GM10847 (cell line): Measurements from ENCODE around the gene ACOXL.

Experiments used
- POLR2A ChIP-seq: IDR thresholded peaks from 2 replicates; pipeline ENCODE4 v1.6.1; 2011; ENCODE audit not compliant: insufficient read length; ENCODE audit errors: extremely low read depth

Gene ACOXL

DNA sequence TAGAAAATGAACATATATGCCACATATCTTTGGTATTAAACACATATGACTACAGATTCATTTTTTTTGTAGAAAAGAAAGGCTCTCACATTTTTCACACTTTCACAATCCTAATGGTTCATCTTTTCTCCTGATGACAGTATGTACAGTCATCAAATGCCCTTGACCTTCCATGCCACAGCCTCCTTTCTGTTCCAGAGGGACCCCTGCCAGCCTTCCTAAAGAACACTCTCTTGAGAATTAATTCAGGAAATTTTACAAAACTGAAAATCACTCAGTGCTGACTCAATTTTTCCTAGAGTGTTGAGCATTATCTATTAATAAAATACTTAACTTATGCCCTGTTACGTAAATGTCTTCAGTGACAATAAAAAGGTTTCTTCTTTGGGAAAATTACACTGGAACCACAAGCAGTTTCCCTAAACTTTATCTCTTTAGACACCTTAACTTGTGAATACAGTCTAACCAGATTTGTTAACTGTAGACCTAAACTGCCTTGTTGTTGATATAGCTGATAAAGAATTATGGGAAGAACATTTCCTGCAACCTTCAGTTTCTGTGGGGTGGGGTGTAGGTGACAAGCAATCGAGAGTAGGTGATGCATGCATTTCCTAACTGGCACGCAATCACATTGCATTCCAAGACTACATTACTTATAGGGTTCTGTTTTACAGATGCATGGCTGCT is 15.3 kb upstream of the ACOXL start:
- no peak for TF ChIP-seq POLR2A

- TF ChIP-seq POLR2A, result no peak
These were observed 14.6 kb upstream of the ACOXL start for GRCh38 chr2:110717734-110718133.

- TF ChIP-seq POLR2A, result no peak
These were observed 14.0 kb upstream of the ACOXL start for GRCh38 chr2:110718382-110718781.

DNA sequence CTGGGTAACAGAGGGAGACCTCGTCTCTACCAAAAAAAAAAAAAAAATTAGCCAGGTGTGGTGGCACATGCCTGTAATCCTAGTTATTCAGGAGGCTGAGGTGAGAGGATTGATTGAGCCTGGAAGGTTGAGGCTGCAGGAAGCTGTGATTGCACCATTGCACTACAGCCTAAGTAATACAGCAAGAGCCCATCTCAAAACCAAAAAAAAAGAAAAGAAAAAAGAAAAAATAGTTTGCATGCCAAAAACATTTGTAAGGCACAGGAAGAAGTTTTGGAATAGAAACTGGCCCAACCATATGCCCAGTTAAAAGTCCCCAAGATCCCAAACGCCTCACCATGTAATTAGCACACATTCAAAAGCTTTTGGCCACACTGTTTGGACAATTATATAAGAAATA is 13.4 kb upstream of the ACOXL start:
- no peak for TF ChIP-seq POLR2A

GRCh38 chr2:110720547-110720946 is 11.8 kb upstream of the ACOXL start:
- TF ChIP-seq POLR2A, result no peak

DNA sequence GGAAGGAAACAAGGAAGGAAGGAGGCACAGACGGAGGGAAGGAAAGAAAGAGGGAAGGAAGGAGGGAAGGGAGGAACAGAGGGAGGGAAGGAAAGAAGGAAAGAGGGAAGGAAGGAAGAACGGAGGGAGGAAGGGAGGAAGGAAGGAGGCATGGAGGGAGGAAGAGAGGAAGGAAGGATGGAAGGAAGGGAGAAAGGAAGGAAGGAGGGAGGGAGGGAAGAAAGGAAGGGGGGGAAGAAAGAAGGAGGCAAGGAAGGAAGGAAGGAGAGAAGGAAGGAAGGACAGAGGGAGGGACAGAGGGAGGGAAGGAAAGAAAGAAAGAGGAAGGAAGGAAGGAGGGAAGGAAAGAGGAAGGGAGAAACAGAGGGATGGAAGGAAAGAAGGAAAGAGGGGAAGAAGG is 7.6 kb upstream of the ACOXL start:
- no peak for TF ChIP-seq POLR2A

- TF ChIP-seq POLR2A, result no peak
These were observed 7.0 kb upstream of the ACOXL start for GRCh38 chr2:110725370-110725769.

DNA sequence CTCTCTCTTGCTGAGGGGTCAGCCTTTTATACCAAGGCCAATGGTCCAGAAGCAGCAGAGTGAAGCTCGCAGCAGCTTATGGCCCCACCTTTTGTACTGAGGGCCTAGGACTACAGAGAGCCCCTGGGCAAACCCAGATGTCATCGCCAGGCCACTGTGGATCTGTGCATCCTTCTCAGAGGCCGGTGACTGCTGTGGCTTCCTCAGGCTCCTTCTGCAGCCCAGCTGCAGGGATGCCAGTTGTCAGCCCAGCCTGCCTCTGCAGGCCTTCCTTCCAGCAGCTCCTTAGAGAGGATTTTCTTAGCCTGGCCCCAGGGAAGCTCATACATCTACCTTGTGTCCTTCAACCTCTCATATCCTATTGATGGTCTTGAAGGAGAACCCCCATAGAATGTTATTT is 6.5 kb upstream of the ACOXL start:
- TF ChIP-seq POLR2A, result no peak

DNA sequence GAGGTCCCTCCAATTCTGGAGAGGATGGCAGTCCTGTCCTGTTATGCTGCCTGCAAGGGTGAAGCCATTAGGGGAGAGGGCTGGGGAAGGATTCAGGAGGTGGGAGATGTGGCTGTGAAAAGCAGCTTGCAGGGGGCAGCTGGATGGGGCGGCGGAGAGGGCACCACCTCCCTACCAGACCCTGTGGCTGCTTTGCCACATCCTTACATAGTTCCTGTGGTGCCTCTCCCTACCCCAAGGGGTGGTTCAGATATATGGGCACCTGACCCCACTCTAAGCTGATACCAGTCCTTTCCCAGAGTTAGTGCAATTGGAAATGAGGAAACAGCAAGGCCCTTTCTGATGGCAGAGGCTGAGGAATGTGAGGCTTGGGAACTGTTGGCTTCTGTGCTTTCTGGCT is 6.1 kb upstream of the ACOXL start:
- no peak for TF ChIP-seq POLR2A

DNA sequence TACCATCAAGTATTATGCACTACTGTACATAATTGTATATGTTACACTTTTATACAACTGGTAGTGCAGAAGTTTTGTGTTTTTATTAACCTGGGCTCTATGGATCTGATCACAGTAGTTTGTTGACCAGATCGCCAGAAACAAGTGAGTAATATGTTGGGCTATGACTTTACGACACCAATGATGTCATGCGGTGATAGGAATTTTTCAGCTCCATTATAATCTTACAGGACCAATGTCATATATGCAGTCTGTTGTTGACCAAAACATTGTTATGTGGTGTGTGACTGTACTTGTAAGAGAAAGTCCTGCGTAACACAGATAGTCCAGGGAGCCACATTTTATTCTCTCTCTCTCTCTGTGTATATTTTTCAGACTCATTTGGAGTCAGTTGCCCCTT is 4.5 kb upstream of the ACOXL start:
- TF ChIP-seq POLR2A, result no peak

GRCh38 chr2:110729106-110729505 is 3.3 kb upstream of the ACOXL start:
- TF ChIP-seq POLR2A, result no peak

DNA sequence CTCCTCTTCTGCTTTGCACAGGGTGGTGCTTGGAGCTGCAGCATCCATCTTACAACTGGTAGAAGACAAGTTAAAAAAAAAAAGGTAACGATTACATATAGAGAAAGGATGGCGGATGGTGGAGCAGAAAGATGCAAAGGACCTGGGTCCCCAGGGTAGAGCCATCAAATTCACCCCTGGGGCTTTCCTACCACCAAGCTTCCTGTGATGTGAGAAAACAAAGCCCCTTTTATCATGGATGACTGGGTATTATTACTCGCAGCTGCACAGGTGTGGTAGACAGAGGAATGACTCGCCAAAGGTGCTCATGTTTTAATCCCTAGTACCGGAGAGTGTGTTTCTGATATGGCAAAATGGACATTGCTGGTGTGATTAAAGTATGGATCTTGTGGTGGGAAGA is 1.3 kb upstream of the ACOXL start:
- no peak for TF ChIP-seq POLR2A

DNA sequence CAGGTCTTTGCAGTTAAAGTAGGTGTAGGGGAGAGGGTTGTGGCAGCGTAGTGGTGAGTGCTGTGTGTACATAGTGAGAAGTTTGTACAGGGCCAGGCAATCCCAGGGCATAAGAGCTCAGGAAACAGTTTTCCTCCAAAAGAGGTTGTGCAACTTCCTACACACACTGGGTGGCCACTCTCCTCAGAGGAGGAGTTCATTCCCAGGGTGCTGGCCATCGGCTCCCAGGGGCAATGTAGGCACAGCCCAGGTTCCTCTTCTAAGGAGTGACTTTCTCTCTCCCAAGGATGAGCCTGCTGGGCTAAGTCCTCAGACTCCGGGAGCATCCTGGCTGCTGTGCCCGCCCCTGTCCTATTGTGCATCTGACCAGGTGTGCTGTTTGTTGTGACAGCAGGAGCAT is 3.0 kb downstream of the ACOXL start:
- no peak for TF ChIP-seq POLR2A

DNA sequence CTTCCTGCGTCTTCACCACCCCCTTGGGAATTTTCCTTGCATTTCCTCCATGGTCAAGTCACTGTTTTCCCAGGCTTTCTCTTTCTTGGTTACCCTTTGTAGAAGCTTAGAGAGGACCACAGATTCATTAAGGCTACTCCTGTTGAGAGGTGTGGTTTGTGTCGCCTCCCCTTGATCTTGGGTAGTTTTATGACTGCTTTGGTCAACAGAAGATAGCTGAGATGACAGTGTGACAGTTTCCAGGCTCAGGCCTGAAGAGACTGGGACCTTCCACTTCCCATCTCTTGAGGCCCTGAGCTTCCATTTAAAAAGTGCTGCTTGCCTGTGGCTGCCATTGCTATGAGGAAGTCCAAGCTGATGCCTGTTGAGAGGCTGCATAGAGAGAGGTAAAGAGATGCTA is 5.4 kb downstream of the ACOXL start:
- no peak for TF ChIP-seq POLR2A

GRCh38 chr2:110740747-110741349 is 8.5 kb downstream of the ACOXL start:
- TF ChIP-seq POLR2A, result no peak

- TF ChIP-seq POLR2A, result no peak
These were observed 9.2 kb downstream of the ACOXL start for GRCh38 chr2:110741491-110741980.

GRCh38 chr2:110742412-110742811 is 10.0 kb downstream of the ACOXL start:
- no peak for TF ChIP-seq POLR2A

DNA sequence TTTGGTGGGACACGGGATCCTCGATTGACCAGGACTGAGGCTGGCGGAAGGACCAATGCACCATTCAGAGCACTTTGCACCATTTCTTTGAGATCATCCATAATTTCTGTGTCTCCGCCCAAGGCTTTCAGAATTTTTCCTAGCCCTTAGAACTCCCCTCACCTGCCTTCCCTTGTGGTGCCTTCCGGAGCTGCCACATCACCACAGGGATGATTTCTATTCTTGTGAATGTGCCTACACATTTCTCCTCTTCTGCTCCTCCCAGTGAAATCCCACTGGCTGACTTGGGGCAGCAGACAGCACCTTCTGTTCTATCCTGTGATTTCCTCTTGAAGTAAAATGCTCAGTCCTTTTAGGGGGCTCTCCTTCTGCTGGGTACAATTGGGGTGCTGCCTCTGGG is 11.2 kb downstream of the ACOXL start:
- no peak for TF ChIP-seq POLR2A

DNA sequence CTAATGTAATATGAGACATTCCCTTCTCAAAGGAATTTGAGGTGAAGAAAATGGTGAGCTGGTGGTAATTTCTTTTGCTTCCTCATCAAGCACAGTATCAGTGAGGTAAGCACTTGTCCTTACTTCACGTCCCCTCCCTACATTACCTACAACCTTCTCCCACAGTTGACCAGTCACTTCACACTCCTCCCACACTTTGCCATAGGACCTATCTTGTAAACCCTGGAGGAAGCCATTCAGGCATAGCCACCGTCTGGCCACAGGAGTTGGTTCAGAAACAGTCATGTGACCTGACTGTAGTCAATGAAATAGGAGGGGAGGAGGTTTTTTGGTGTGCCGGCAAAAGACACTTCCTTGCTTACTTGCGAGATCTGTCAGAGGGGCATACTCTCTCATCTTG is 12.1 kb downstream of the ACOXL start:
- no peak for TF ChIP-seq POLR2A
